K562 (cell line): Measurements from ENCODE around the gene USP10.

ENCODE experiments used
- EGR1 ChIP-seq: fragments of 450-650 bp; conservative IDR thresholded peaks from 2 replicates; pipeline ENCODE4 v1.6.1; 2017; ENCODE audit warnings: mild to moderate bottlenecking
- GABPA ChIP-seq: fragments of 200-800 bp; sonication (Bioruptor generic); conservative IDR thresholded peaks from 2 replicates; pipeline ENCODE4 v1.6.1; 2016; ENCODE audit warnings: low read depth, missing genetic modification characterization, missing compliant biosample characterization
- MEIS2 ChIP-seq: fragments of 450-650 bp; IDR thresholded peaks from 2 replicates; pipeline ENCODE4 v1.6.1; 2014; ENCODE audit warnings: mild to moderate bottlenecking; ENCODE audit not compliant: partially characterized antibody
- NR2C2 ChIP-seq, 2 experiments: fragments of 200-800 bp in 1 of 2; sonication (Bioruptor generic) in 1 of 2; sonication (generic) in 1 of 2; formaldehyde crosslinking in 1 of 2; IDR thresholded peaks; 2 replicates each; pipeline versions ENCODE4 v1.6.1 to v1.8.0; 2016 to 2022; ENCODE audit warnings: mild to moderate bottlenecking in 1 of 2, missing compliant biosample characterization in 1 of 2, missing genetic modification characterization in 1 of 2, missing genetic modification reagents in 1 of 2
- POLR2A ChIP-seq: fragments of 450-650 bp; conservative IDR thresholded peaks from 2 replicates; pipeline ENCODE4 v1.6.1; 2016
- POLR2AphosphoS5 ChIP-seq: IDR thresholded peaks from 2 replicates; pipeline ENCODE4 v1.6.1; 2011; ENCODE audit warnings: mild to moderate bottlenecking, low read depth, low read length, moderate library complexity; ENCODE audit not compliant: control insufficient read depth, insufficient read depth
- RAD21 ChIP-seq, 2 experiments: fragments of 250-450 bp in 1 of 2; fragments of 450-650 bp in 1 of 2; sonication (Bioruptor Pico) in 1 of 2; formaldehyde crosslinking in 1 of 2; IDR thresholded peaks in 1 of 2; conservative IDR thresholded peaks in 1 of 2; 2 replicates each; pipeline versions ENCODE4 v1.4.0 to v1.8.0; 2020 to 2022; ENCODE audit warnings: mild to moderate bottlenecking in 2 of 2, moderate library complexity in 1 of 2
- RCOR1 ChIP-seq, 2 experiments: IDR thresholded peaks; 2 replicates each; pipeline ENCODE4 v1.6.1; 2012; ENCODE audit warnings: low read depth in 2 of 2, low read length in 2 of 2, borderline replicate concordance in 1 of 2, improper control_type of control experiment in 1 of 2
- TBL1XR1 ChIP-seq, 2 experiments: IDR thresholded peaks; 2 replicates each; pipeline ENCODE4 v1.6.1; 2012; ENCODE audit warnings: improper control_type of control experiment in 2 of 2, low read length in 2 of 2, mild to moderate bottlenecking in 1 of 2
- ZNF780A ChIP-seq: fragments of 250-450 bp; sonication (Bioruptor Pico); IDR thresholded peaks from 2 replicates; pipeline ENCODE4 v1.5.0; 2021; ENCODE audit warnings: mild to moderate bottlenecking
- TF ChIP-seq, protein P1 (sequence below), 3 experiments: IDR thresholded peaks in 2 of 3; conservative IDR thresholded peaks in 1 of 3; 2 replicates each; pipeline ENCODE4 v1.5.1; 2011 to 2012; ENCODE audit warnings: low read length in 3 of 3, mild to moderate bottlenecking in 3 of 3, control low read depth in 2 of 3, improper control_type of control experiment in 1 of 3, inconsistent platforms in 1 of 3, low read depth in 1 of 3, mixed read lengths in 1 of 3, moderate library complexity in 1 of 3; ENCODE audit not compliant: insufficient read depth in 2 of 3
- TF ChIP-seq, protein P2 (sequence below), 2 experiments: fragments of 450-650 bp in 1 of 2; sonication (generic) in 1 of 2; formaldehyde crosslinking in 1 of 2; IDR thresholded peaks; 2 replicates each; pipeline versions ENCODE4 v1.7.1 to v1.9.0; 2016 to 2022; ENCODE audit warnings: inconsistent platforms in 1 of 2, mild to moderate bottlenecking in 1 of 2, missing genetic modification reagents in 1 of 2
- TF ChIP-seq, protein P3 (sequence below), 2 experiments: fragments of 450-650 bp; IDR thresholded peaks; 2 replicates each; pipeline ENCODE4 v1.6.1; 2016; ENCODE audit warnings: mild to moderate bottlenecking in 2 of 2, borderline replicate concordance in 1 of 2, low read depth in 1 of 2, moderate library complexity in 1 of 2

DNA sequence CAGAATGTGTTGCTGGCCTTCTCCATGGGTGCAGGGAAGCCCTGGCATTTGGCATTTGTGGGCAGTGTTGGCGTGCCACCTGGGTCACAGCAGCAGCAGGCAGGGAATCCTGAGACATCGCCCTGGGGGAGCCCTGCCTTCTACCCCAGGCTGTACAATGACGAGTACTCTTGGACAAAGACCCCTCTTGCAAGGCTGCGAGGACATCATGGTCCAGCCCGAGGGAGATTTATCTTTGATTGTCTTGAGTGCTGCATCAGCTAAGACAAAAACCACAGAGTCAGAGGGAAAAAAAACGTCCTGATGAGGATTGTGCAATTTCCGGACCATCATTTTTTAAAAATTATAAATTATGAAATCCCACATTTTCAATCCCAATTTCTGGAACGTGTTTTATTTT, 123.7 kb downstream of the USP10 start:
- TF ChIP-seq, protein P1, sequence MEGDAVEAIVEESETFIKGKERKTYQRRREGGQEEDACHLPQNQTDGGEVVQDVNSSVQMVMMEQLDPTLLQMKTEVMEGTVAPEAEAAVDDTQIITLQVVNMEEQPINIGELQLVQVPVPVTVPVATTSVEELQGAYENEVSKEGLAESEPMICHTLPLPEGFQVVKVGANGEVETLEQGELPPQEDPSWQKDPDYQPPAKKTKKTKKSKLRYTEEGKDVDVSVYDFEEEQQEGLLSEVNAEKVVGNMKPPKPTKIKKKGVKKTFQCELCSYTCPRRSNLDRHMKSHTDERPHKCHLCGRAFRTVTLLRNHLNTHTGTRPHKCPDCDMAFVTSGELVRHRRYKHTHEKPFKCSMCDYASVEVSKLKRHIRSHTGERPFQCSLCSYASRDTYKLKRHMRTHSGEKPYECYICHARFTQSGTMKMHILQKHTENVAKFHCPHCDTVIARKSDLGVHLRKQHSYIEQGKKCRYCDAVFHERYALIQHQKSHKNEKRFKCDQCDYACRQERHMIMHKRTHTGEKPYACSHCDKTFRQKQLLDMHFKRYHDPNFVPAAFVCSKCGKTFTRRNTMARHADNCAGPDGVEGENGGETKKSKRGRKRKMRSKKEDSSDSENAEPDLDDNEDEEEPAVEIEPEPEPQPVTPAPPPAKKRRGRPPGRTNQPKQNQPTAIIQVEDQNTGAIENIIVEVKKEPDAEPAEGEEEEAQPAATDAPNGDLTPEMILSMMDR (IDR thresholded peaks at IDR 0.05 in 2 of 3, conservative IDR thresholded peaks at IDR 0.05 in 1 of 3; ENCODE audit: insufficient read depth in 2 of 3, low read depth in 1 of 3, low read length in 3 of 3) = no peak
- TF ChIP-seq, protein P2, sequence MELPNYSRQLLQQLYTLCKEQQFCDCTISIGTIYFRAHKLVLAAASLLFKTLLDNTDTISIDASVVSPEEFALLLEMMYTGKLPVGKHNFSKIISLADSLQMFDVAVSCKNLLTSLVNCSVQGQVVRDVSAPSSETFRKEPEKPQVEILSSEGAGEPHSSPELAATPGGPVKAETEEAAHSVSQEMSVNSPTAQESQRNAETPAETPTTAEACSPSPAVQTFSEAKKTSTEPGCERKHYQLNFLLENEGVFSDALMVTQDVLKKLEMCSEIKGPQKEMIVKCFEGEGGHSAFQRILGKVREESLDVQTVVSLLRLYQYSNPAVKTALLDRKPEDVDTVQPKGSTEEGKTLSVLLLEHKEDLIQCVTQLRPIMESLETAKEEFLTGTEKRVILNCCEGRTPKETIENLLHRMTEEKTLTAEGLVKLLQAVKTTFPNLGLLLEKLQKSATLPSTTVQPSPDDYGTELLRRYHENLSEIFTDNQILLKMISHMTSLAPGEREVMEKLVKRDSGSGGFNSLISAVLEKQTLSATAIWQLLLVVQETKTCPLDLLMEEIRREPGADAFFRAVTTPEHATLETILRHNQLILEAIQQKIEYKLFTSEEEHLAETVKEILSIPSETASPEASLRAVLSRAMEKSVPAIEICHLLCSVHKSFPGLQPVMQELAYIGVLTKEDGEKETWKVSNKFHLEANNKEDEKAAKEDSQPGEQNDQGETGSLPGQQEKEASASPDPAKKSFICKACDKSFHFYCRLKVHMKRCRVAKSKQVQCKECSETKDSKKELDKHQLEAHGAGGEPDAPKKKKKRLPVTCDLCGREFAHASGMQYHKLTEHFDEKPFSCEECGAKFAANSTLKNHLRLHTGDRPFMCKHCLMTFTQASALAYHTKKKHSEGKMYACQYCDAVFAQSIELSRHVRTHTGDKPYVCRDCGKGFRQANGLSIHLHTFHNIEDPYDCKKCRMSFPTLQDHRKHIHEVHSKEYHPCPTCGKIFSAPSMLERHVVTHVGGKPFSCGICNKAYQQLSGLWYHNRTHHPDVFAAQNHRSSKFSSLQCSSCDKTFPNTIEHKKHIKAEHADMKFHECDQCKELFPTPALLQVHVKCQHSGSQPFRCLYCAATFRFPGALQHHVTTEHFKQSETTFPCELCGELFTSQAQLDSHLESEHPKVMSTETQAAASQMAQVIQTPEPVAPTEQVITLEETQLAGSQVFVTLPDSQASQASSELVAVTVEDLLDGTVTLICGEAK (IDR thresholded peaks at IDR 0.05) = no peak
- TF ChIP-seq, protein P2 (CRISPR knock-in tag; IDR thresholded peaks at IDR 0.05) = no peak
- peak; percentile 69 for TF ChIP-seq GABPA (tag)
- TF ChIP-seq RCOR1 (IDR thresholded peaks at IDR 0.05; ENCODE audit: borderline replicate concordance in 1 of 2, low read depth in 2 of 2, low read length in 2 of 2) = no peak
- no peak for TF ChIP-seq MEIS2
- TF ChIP-seq ZNF780A (CRISPR knock-in tag) = no peak
- TF ChIP-seq POLR2A = no peak
- no peak for TF ChIP-seq NR2C2 (CRISPR knock-in tag; IDR thresholded peaks at IDR 0.05)
- no peak for TF ChIP-seq NR2C2 (tag; IDR thresholded peaks at IDR 0.05)
- TF ChIP-seq, protein P3, sequence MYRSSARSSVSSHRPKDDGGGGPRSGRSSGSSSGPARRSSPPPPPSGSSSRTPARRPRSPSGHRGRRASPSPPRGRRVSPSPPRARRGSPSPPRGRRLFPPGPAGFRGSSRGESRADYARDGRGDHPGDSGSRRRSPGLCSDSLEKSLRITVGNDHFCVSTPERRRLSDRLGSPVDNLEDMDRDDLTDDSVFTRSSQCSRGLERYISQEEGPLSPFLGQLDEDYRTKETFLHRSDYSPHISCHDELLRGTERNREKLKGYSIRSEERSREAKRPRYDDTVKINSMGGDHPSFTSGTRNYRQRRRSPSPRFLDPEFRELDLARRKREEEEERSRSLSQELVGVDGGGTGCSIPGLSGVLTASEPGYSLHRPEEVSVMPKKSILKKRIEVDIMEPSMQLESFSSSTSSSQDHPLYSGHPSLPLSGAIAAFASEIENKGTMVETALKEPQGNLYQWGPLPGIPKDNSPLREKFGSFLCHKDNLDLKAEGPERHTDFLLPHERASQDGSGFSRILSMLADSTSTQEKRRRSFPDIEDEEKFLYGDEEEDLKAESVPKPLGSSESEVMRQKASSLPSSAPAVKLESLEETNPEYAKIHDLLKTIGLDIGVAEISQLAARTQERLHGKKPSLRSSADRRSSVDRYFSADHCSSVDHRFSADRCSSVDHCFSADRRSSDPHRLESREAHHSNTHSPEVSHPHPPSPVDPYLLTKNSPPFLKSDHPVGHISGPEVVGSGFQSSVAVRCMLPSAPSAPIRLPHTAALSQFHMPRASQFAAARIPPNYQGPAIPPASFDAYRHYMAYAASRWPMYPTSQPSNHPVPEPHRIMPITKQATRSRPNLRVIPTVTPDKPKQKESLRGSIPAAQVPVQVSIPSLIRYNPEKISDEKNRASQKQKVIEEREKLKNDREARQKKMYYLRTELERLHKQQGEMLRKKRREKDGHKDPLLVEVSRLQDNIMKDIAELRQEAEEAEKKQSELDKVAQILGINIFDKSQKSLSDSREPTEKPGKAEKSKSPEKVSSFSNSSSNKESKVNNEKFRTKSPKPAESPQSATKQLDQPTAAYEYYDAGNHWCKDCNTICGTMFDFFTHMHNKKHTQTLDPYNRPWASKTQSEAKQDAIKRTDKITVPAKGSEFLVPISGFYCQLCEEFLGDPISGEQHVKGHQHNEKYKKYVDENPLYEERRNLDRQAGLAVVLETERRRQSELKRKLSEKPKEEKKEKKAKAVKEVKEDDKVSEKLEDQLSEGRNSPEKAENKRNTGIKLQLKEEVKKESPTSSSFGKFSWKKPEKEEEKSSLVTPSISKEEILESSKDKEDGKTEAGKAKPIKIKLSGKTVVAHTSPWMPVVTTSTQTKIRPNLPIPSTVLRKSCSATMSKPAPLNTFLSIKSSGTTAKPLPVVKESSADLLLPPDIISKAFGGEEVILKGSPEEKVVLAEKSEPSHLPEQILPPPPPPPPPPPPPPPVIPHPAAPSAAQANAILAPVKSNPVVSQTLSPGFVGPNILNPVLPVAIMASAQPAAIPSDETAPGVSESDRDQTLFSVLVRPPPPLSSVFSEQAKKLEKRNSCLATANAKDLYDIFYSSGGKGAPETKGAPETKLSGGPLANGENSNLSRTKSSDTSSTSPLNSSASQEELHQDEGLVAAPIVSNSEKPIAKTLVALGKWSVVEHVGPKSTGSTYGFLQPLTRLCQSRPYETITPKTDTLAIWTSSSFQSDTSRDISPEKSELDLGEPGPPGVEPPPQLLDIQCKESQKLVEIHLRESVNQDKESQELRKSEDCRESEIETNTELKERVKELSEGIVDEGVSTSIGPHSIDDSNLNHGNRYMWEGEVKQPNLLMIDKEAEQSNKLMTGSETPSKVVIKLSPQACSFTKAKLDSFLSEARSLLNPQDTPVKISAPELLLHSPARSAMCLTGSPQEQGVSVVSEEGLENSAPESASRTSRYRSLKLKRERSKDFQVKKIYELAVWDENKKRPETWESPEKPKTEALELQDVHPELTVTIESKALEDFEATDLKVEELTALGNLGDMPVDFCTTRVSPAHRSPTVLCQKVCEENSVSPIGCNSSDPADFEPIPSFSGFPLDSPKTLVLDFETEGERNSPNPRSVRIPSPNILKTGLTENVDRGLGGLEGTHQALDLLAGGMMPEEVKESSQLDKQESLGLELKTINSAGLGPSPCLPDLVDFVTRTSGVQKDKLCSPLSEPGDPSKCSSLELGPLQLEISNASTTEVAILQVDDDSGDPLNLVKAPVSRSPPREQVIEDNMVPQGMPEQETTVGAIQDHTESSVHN (IDR thresholded peaks at IDR 0.05; ENCODE audit: borderline replicate concordance in 1 of 2, low read depth in 1 of 2) = no peak
- TF ChIP-seq EGR1 = no peak
- TF ChIP-seq RAD21 (CRISPR knock-in tag; conservative IDR thresholded peaks at IDR 0.05 in 1 of 2, IDR thresholded peaks at IDR 0.05 in 1 of 2) = no peak
- TF ChIP-seq POLR2AphosphoS5 = no peak
- no peak for TF ChIP-seq TBL1XR1 (IDR thresholded peaks at IDR 0.05; ENCODE audit: low read length in 2 of 2)
